Endothelial cell of umbilical vein (primary cell): ENCODE measurements around the gene PIEZO2. TPM values are rescaled to one million over a fixed set of nuclear protein-coding genes. Genes with fewer than 3 reads are reported as not detected.

Experiments used
- BruUV-seq: library from RNA; stranded (reverse); fragments of 400-500 nt; replicated peaks from 2 replicates; lab custom pipeline; 2021; lab: Mats Ljungman, UMichigan
- CTCF ChIA-PET: fragments of 300-600, 350-600 bp; sonication (Branson Sonifier 250); formaldehyde crosslinking; loops from one replicate; lab custom pipeline; 2021; ENCODE audit warnings: antibody characterized with exemption, inconsistent platforms; lab: Charles Lee
- POLR2A ChIA-PET: fragments of 300-600, 350-600 bp; sonication (Branson Sonifier 250); formaldehyde crosslinking; loops from one replicate; lab custom pipeline; 2021; ENCODE audit warnings: antibody characterized with exemption, inconsistent platforms; lab: Charles Lee
- DNase-seq: peaks from one replicate; pipeline ENCODE4 v3.0.0-alpha.2; 2011; ENCODE audit warnings: low read depth, low spot score
- FAIRE-seq: peaks from 2 replicates; lab custom pipeline; 2011; peaks lifted over from hg19 to GRCh38; lab: Jason Lieb, UNC
- H2AFZ ChIP-seq: 2 replicates; pipeline ENCODE4 v1.6.0; 2012; ENCODE audit warnings: low read depth, low read length, control low read depth, inconsistent platforms
- H3K27ac ChIP-seq: 2 replicates; pipeline ENCODE4 v1.5.1; 2011; ENCODE audit warnings: low read depth, mild to moderate bottlenecking, control low read depth, low read length, moderate library complexity; ENCODE audit not compliant: insufficient read depth
- H3K27me3 ChIP-seq, 2 experiments: 2 replicates each; pipeline versions ENCODE4 v1.6.0 to v1.6.1; 2011; ENCODE audit warnings: low read length in 2 of 2, mixed read lengths in 1 of 2; ENCODE audit not compliant: control insufficient read depth in 2 of 2, insufficient read depth in 2 of 2
- H3K36me3 ChIP-seq, 2 experiments: 2 replicates in 1 of 2; 3 replicates in 1 of 2; pipeline ENCODE4 v1.5.1; 2011; ENCODE audit warnings: low read length in 2 of 2, mild to moderate bottlenecking in 1 of 2, moderate library complexity in 1 of 2; ENCODE audit not compliant: control insufficient read depth in 2 of 2, insufficient read depth in 2 of 2; ENCODE audit errors: extremely low read depth in 1 of 2
- H3K4me1 ChIP-seq: 3 replicates; pipeline ENCODE4 v1.5.1; 2011; ENCODE audit warnings: mild to moderate bottlenecking, low read length; ENCODE audit not compliant: control insufficient read depth, insufficient read depth; ENCODE audit errors: extremely low read depth
- H3K4me2 ChIP-seq: 2 replicates; pipeline ENCODE4 v1.6.1; 2011; ENCODE audit warnings: low read length, control low read depth, mixed read lengths; ENCODE audit not compliant: insufficient read depth
- H3K4me3 ChIP-seq, 3 experiments: fragments of 200-600 bp in 1 of 3; sonication (generic), shearing (Covaris generic) in 1 of 3; replicated peaks in 1 of 3; 2 replicates each; pipeline ENCODE4 v1.5.1; 2011 to 2016; ENCODE audit warnings: control low read depth in 3 of 3, low read length in 3 of 3, mild to moderate bottlenecking in 2 of 3, inconsistent platforms in 1 of 3, low read depth in 1 of 3, moderate library complexity in 1 of 3; ENCODE audit not compliant: insufficient read depth in 1 of 3
- H3K79me2 ChIP-seq: 2 replicates; pipeline ENCODE4 v1.6.0; 2012; ENCODE audit warnings: low read length, inconsistent platforms; ENCODE audit not compliant: control insufficient read depth, insufficient read depth
- H3K9ac ChIP-seq: replicated peaks from 2 replicates; pipeline ENCODE3; 2011; ENCODE audit warnings: low read length, control low read depth; ENCODE audit not compliant: insufficient read depth; ENCODE audit errors: extremely low read depth
- H3K9me1 ChIP-seq: replicated peaks from 3 replicates; pipeline ENCODE4 v1.6.0; 2011; ENCODE audit warnings: mild to moderate bottlenecking, low read length; ENCODE audit not compliant: control insufficient read depth, insufficient read depth; ENCODE audit errors: extremely low read depth
- H3K9me3 ChIP-seq: replicated peaks from 2 replicates; pipeline ENCODE4 v1.5.1; 2012; ENCODE audit warnings: low read length, inconsistent platforms; ENCODE audit not compliant: control insufficient read depth, insufficient read depth
- H4K20me1 ChIP-seq: replicated peaks from 2 replicates; pipeline ENCODE3; 2011; ENCODE audit warnings: mild to moderate bottlenecking, low read length; ENCODE audit not compliant: control insufficient read depth, insufficient read depth; ENCODE audit errors: extremely low read depth
- CTCF ChIP-seq, 2 donors: IDR thresholded peaks; 1 replicate in 1 of 2; 2 replicates in 1 of 2; pipeline ENCODE4 v1.5.1; 2011; ENCODE audit warnings: low read length in 2 of 2, mild to moderate bottlenecking in 2 of 2, moderate library complexity in 2 of 2, control low read depth in 1 of 2, inconsistent platforms in 1 of 2, low read depth in 1 of 2; ENCODE audit not compliant: insufficient read depth in 1 of 2; ENCODE audit errors: extremely low read depth in 1 of 2
- EZH2 ChIP-seq: IDR thresholded peaks from 2 replicates; pipeline ENCODE4 v1.6.1; 2012; ENCODE audit warnings: borderline replicate concordance, low read depth, mild to moderate bottlenecking, moderate library complexity, low read length, inconsistent platforms; ENCODE audit not compliant: severe bottlenecking
- FOS ChIP-seq: IDR thresholded peaks from 2 replicates; pipeline ENCODE4 v1.6.1; 2011; ENCODE audit warnings: mild to moderate bottlenecking, low read length, moderate library complexity, borderline replicate concordance; ENCODE audit not compliant: insufficient read depth
- GATA2 ChIP-seq: IDR thresholded peaks from 2 replicates; pipeline ENCODE4 v1.7.0; 2011; ENCODE audit warnings: low read depth, mild to moderate bottlenecking, moderate library complexity, mixed read lengths, low read length; ENCODE audit not compliant: insufficient read length, insufficient read depth
- JUN ChIP-seq: IDR thresholded peaks from 2 replicates; pipeline ENCODE4 v1.6.1; 2011; ENCODE audit warnings: borderline replicate concordance, low read depth; ENCODE audit not compliant: insufficient read length, insufficient read depth
- MAX ChIP-seq: IDR thresholded peaks from 2 replicates; pipeline ENCODE4 v1.6.1; 2011; ENCODE audit not compliant: insufficient read depth, insufficient read length
- MYC ChIP-seq: IDR thresholded peaks from one replicate; pipeline ENCODE4 v1.6.1; 2011; ENCODE audit warnings: mild to moderate bottlenecking, low read depth, low read length
- POLR2A ChIP-seq: IDR thresholded peaks from 2 replicates; pipeline ENCODE4 v1.6.1; 2012; ENCODE audit warnings: low read depth, mild to moderate bottlenecking, control low read depth, low read length
- POLR2AphosphoS5 ChIP-seq: IDR thresholded peaks from 2 replicates; pipeline ENCODE4 v1.6.1; 2012; ENCODE audit warnings: low read depth, mild to moderate bottlenecking, control low read depth, low read length, moderate library complexity; ENCODE audit not compliant: insufficient read depth
- dilution Hi-C: fragments of 300-500 bp; cut with MboI; formaldehyde crosslinking; loops from one replicate; pipeline ENCODE4 v1.15.0; 2019; ENCODE audit warnings: low sequenced_read_pairs; ENCODE audit not compliant: extremely low pct_ligation_motif_present
- intact Hi-C: fragments of 100-400 bp; cut with micrococcal nuclease; formaldehyde crosslinking; loops from one replicate; pipeline ENCODE4 v1.10.0; 2022
- polyA plus RNA-seq, 4 experiments: library from polyadenylated mRNA; depleted of rRNA in 3 of 4; stranded (reverse) in 3 of 4; unstranded in 1 of 4; fragments of >200 nt; gene quantifications; 2 replicates each; pipeline versions ENCODE4 v1.2.1 to v1.2.3, GENCODE V29; 2011 to 2012; ENCODE audit warnings: missing spikeins in 1 of 4
- total RNA-seq: library from RNA; stranded (reverse); gene quantifications from 2 replicates; pipeline ENCODE4 v1.2.3, GENCODE V29; 2021

The PIEZO2 gene
- total and polyA plus RNA-seq, 2 donors (not counting 3 experiments of a cell fraction or from before 2014, with no cell fraction given), result 1.7 to 11.2 TPM

GRCh38 chr18:10840743-10841142 lies 308.6 kb downstream of the PIEZO2 start:
- no peak for FAIRE-seq
- Histone ChIP-seq H3K9me3 (no peaks in the 10 kb centered on the region), H3K9me1 (no peaks in the 10 kb centered on the region), H4K20me1 (no peaks in the 10 kb centered on the region), H3K27me3 (no peaks in the 10 kb centered on the region), H2AFZ (no peak overlapping the region), H3K4me1 (no peaks in the 10 kb centered on the region), H3K4me3 (no peak overlapping the region), H3K36me3 (no peaks in the 10 kb centered on the region), H3K79me2 (no peaks in the 10 kb centered on the region), H3K27ac (no peak overlapping the region), H3K9ac (no peak overlapping the region), H3K4me2 (no peak overlapping the region)
- BruUV-seq, result no TSS peak
- ChIA-PET CTCF (interaction anchor here (0.7 to 5.7 kb wide), 6 partner anchors 10 to 313 kb away, joined by 3 to 40 read pairs (median 4); no protein-coding TSS in a partner anchor), POLR2A (no interaction called here)
- dilution Hi-C loops (no loop called here), intact Hi-C loops (no loop called here)
- TF ChIP-seq GATA2 (no peak), FOS (no peak), POLR2AphosphoS5 (no peak), EZH2 (no peak), CTCF (IDR thresholded peaks at IDR 0.05; ENCODE audit: extremely low read depth in 1 of 2, insufficient read depth in 1 of 2, low read depth in 1 of 2, low read length in 2 of 2) (no peak), JUN (no peak), POLR2A (no peak), MYC (no peak), MAX (no peak)
- DNase-seq, result no peak
